GM19468 (cell line): Measurements from ENCODE around the gene ECT2L.

Experiments used
- ATAC-seq: cut with Tn5 transposase; IDR thresholded peaks from one replicate; pipeline ENCODE4 v1.9.1; 2021; ENCODE audit warnings: mild to moderate bottlenecking, moderate library complexity, moderate number of reproducible peaks; ENCODE audit not compliant: unreplicated experiment; ENCODE audit errors: extremely low read depth

ECT2L gene, protein sequence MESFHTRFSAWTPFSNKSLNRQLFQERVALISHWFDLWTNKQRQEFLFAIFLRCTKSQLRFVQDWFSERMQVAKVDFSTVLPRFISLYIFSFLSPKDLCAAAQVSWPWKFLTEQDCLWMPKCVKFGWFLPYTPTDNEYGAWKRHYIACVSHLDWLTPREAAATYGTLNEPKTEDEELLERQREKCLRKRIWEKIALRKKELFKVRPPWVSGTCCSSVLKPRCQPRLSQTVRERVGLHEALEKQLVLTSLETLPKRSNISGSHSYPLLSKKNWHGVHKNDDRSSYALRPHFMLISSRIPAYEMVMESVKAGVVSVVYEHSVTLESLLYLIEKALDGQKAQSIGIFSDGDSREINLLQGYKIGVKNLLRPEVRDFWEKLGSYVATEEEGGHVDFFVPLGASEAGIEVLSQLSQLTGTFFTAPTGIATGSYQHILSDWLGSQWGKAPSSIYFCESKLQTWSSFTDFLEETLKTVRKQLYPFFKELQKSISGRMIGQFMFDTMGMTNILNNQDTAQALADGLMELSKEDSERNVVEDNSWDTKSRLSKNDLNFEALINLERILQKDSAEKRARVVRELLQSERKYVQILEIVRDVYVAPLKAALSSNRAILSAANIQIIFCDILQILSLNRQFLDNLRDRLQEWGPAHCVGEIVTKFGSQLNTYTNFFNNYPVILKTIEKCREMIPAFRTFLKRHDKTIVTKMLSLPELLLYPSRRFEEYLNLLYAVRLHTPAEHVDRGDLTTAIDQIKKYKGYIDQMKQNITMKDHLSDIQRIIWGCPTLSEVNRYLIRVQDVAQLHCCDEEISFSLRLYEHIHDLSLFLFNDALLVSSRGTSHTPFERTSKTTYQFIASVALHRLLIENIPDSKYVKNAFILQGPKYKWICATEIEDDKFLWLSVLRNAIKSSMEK

DNA sequence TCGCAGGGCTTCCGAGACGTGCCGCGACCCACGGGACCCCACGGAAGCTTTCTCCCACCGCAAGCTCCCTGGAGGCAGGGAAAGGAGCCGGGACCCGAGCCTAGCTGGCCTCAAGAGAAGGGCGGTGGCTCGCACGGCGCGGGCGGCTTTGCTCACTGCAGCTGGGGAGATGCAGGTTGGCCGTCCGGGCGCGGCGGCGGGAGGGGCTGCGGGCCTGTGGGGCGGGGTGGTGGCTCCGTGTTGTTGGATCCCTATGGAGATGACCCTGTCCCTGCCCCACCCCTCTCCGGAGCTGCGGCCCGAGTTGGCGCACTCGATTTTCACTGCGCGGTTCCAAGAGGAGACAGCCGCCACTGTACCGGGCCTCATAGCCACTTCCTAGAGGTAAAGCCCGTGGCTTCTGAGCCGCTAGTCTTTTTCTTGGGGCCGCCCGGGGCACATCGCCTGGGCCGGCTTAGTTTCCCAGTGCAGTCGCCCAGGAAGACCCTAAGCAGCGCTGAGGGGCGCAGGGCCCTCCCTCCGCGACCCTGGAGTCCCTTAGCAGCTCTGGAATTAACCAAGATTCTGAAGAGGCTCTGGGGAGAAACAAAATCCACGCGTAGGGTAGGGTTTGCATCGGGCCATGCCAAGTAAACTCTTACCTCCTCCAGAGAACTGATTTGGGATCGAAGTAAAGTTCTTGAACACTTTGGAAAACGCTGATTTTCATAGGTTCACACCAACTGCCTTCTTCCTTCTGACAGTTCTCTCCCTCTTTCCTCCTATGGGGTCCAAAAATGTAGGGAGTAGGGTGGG lies at the start of gene ECT2L:
Gene ECT2L, plus strand, starts transcription at position 279 of the 795 bp plus-strand sequence. CDS start 17,188 bp downstream, outside the sequence.
- no peak for ATAC-seq

DNA sequence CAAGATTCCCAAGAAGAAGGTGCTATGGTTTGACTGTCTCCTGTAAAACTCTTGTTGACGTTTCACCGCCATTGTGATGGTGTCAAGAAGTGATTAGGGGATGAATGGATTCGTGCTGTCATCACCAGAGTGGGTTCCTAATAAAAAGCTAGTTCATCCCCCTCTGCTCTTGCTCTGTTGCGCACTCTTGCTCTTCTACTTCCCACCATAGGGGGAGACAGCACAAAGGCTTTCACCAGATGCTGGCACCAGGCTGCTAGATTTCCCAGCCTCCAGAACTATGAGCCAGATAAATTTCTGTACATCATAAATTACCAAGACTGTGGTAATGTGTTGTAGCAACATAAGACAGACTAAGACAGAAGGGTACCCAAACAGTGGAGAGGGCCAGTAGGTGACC lies 43.9 kb upstream of the ECT2L start:
- no peak for ATAC-seq

- no peak for ATAC-seq
These were observed 38.8 kb upstream of the ECT2L start for GRCh38 chr6:138757136-138757535.

DNA sequence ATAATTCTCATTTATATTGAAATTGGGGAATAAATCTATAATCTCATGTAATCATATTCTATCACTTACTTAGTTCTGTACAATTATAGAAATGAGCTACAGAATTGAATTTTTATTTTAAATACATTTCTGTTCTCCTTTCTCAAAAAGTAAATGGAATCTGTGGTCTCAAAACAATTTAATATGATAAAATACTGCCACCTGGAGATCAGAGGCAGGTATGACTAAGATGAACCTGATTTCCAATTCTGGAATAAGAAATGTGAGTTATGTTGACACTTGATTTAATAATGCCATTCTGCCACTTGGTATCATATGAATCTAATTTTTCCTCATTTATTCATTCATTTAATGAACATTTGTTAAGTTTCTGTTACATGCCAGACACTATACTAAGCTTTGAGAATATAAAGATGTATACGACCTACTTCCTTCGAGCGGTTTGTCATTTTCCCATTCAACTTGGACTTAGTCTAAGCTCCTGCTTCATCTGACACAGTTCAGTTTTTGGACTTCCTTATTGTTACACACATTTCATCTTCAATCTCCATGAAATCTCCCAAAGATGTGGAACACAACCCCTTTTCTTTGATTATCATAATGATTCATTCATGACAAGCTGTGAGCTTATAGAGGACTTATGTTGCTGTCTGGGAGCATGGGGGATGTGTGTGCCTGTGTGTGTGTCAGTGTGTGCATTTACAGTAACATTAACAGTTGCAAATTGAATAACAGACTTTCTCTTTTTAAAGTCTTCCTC lies 29.8 kb upstream of the ECT2L start:
- ATAC-seq: no peak

DNA sequence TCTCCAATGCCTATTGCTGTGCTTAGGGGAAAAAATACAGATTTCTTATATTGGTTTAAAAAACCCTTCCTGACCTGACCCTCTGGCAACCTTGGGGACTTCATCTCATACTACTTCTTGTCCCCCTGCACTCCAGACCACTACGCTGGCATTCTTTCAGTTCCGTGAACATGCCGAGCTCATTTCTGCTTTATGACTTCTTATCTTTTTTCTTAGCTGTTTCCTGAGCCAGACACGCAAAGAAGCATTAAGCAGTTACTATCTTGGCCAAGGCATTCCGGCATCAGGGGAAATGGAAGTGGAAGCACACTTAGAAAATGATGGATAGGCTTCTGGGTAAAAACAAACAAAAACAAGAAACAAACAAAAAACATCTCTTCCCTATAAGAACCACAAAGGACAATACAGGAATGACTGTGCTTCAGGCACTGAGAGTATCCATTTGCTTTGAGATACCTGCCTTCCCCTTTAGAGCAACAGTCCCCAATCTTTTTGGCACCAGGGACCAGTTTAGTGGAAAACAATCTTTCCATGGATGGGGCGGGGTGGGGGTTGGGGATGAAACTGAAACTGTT lies 26.7 kb upstream of the ECT2L start:
- ATAC-seq: no peak

DNA sequence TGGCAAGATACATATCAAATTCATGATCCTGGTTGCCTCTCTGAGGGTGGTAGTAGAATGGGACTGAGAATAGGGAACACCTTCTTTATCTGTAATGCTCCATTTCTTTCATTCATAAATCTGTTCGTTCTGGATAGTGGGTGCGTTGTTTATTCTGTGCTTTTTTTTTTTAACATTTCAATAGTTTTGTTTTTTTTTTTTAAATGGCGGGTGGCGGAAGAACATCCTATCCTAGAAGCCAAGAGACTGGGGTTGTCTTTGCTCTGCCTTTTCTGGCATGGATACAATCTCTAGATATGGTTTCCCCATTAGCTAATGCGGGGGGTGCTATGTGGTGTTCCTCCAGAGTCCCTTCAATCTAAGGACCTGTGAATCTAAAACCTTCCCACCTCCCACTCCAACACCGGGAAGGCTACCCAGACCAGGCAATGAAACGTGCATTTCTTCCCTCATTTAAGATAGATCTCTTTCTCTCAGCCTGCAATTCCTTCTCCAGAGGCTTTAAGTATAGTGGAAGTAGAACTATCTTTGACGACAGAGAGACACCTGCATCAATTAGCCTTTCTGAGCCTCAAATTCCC lies 23.2 kb upstream of the ECT2L start:
- ATAC-seq: no peak

- ATAC-seq: peak; percentile 85
These were observed 22.5 kb upstream of the ECT2L start, which contains the start of gene CCDC28A for GRCh38 chr6:138773177-138774091. TSS of gene CCDC28A (plus strand) at chr6:138773769. CDS start at chr6:138776121, 2,352 bp downstream.

GRCh38 chr6:138774370-138774769 lies 21.5 kb upstream of the ECT2L start:
- ATAC-seq: no peak

GRCh38 chr6:138776659-138777058 lies 19.2 kb upstream of the ECT2L start:
- ATAC-seq: no peak

GRCh38 chr6:138778331-138778730 lies 17.6 kb upstream of the ECT2L start:
- ATAC-seq: no peak

- ATAC-seq: no peak
These were observed 13.6 kb upstream of the ECT2L start for GRCh38 chr6:138782243-138782642.

GRCh38 chr6:138785079-138785478 lies 10.8 kb upstream of the ECT2L start:
- ATAC-seq: no peak

DNA sequence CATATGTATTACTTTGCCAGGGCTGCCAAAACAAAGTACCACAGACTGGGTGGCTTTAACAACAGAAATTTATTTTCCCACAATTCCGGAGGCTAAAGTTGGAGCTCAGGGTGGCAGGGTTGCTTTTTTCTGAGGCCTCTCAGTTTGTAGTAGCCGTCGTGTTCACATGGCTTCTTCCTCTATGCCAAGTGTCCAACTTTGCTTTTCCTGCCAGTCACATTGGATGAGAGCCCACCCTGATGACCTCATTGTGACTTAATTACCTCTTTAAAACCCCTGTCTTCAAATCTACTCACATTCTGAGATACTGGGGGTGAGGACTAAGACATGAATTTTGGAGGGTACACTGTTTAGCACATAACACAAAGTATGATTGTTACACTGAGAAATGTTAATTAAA lies 9.9 kb upstream of the ECT2L start:
- ATAC-seq: no peak

GRCh38 chr6:138787138-138787537 lies 8.7 kb upstream of the ECT2L start:
- no peak for ATAC-seq

- no peak for ATAC-seq
These were observed 884 bp downstream of the ECT2L start for GRCh38 chr6:138796771-138797170.

- ATAC-seq: no peak
These were observed 2.0 kb downstream of the ECT2L start for GRCh38 chr6:138797806-138798446.

DNA sequence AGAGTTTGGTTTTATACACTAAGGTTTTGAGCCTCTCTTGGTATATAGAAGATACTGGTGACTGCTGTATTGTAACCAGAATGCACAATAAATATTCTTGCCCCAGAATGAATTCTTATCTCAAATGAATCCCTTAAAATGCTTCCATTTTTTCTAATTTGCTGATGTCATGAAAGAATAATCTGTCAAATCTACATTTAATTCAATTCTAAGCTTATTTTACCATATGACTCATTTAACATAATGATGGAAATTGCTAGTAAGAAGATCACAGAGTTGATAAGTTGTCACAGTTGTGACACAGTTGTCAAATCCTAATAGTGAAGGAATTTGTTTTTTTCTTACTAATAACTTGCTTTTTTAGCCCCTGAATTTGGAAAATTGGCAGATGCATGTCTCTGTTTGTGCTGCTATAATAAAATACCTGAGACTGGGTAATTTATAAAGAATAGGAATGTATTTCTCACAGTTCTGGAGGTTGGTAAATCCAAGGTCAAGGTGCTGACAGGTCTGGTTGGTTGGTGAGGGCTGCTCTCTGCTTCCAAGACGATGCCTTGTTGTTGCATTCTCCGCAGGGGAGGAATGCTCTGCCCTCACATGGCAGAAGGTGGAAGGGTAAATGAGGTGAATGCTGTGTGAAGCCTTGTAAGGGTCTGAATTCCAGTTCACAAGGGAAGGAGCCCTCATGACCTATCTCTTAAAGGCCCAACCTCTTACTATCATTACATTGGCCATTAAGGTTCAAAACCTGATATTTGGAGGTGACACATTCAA lies 4.7 kb downstream of the ECT2L start:
- ATAC-seq: no peak
